ENCODE measurements around the gene SEC63.
"Not testable (repeated sequence)": the region's sequence is repeated elsewhere in the genome, so short reads cannot be mapped to it uniquely, and the experiment has no call there.

SEC63 gene

GRCh38 chr6:107870381-107870780 lies 87.6 kb downstream of the SEC63 start:
- Histone ChIP-seq H3K4me1 (ENCODE audit: insufficient read depth, low read length) (peaks cover 3% of the 10 kb centered on the region; the same call in 1 of the 2 replicates), H3K9me3 (ENCODE audit: control insufficient read depth, insufficient read depth, low read length) (no peaks in the 10 kb centered on the region), H3K9ac (ENCODE audit: low read depth, low read length) (no peak overlapping the region), H3K36me3 (ENCODE audit: insufficient read depth, low read length) (peaks cover 3% of the 10 kb centered on the region; the same call in 1 of the 2 replicates)

- H3K36me3 ChIP-seq (ENCODE audit: insufficient read depth, low read length), result peaks cover 3% of the 10 kb centered on the region; the same call in 1 of the 2 replicates
- no peak overlapping the region for H3K9ac ChIP-seq (ENCODE audit: low read depth, low read length)
- H3K4me1 ChIP-seq (ENCODE audit: insufficient read depth, low read length), result peaks cover 3% of the 10 kb centered on the region; the same call in 1 of the 2 replicates
- no peaks in the 10 kb centered on the region for H3K9me3 ChIP-seq (ENCODE audit: control insufficient read depth, insufficient read depth, low read length)
Measured at GRCh38 chr6:107869871-107870270, 88.1 kb downstream of the SEC63 start.

- peaks cover 3% of the 10 kb centered on the region; the same call in 1 of the 2 replicates for H3K36me3 ChIP-seq (ENCODE audit: insufficient read depth, low read length)
- H3K4me1 ChIP-seq (ENCODE audit: insufficient read depth, low read length), result peaks cover 9% of the 10 kb centered on the region
- no peak overlapping the region for H3K9ac ChIP-seq (ENCODE audit: low read depth, low read length)
- H3K9me3 ChIP-seq (ENCODE audit: control insufficient read depth, insufficient read depth, low read length), result no peaks in the 10 kb centered on the region
Measured at GRCh38 chr6:107868867-107869611, 89.0 kb downstream of the SEC63 start.

GRCh38 chr6:107867302-107867615 lies 90.7 kb downstream of the SEC63 start:
- H3K9ac ChIP-seq (ENCODE audit: low read depth, low read length), result no peak overlapping the region
- no peaks in the 10 kb centered on the region for H3K9me3 ChIP-seq (ENCODE audit: control insufficient read depth, insufficient read depth, low read length)
- peaks cover 11% of the 10 kb centered on the region for H3K4me1 ChIP-seq (ENCODE audit: insufficient read depth, low read length)
- H3K36me3 ChIP-seq (ENCODE audit: insufficient read depth, low read length), result peaks cover 3% of the 10 kb centered on the region; the same call in 1 of the 2 replicates

GRCh38 chr6:107866606-107867301 lies 91.3 kb downstream of the SEC63 start:
- H3K9ac ChIP-seq (ENCODE audit: low read depth, low read length), result no peak overlapping the region
- H3K36me3 ChIP-seq (ENCODE audit: insufficient read depth, low read length), result peaks cover 3% of the 10 kb centered on the region; the same call in 1 of the 2 replicates
- peaks cover 13% of the 10 kb centered on the region for H3K4me1 ChIP-seq (ENCODE audit: insufficient read depth, low read length)
- no peaks in the 10 kb centered on the region for H3K9me3 ChIP-seq (ENCODE audit: control insufficient read depth, insufficient read depth, low read length)

- Histone ChIP-seq H3K9me3 (ENCODE audit: control insufficient read depth, insufficient read depth, low read length) (no peaks in the 10 kb centered on the region), H3K9ac (ENCODE audit: low read depth, low read length) (no peak overlapping the region), H3K36me3 (ENCODE audit: insufficient read depth, low read length) (peaks cover 3% of the 10 kb centered on the region; the same call in 1 of the 2 replicates), H3K4me1 (ENCODE audit: insufficient read depth, low read length) (peaks cover 13% of the 10 kb centered on the region)
Measured at GRCh38 chr6:107864226-107865127, 93.5 kb downstream of the SEC63 start.

GRCh38 chr6:107862383-107862782 lies 95.6 kb downstream of the SEC63 start:
- Histone ChIP-seq H3K9me3 (ENCODE audit: control insufficient read depth, insufficient read depth, low read length) (no peaks in the 10 kb centered on the region), H3K4me1 (ENCODE audit: insufficient read depth, low read length) (peaks cover 13% of the 10 kb centered on the region), H3K36me3 (ENCODE audit: insufficient read depth, low read length) (peaks cover 3% of the 10 kb centered on the region; the same call in 1 of the 2 replicates), H3K9ac (ENCODE audit: low read depth, low read length) (no peak overlapping the region)

- not testable (repeated sequence) for H3K9me3 ChIP-seq (ENCODE audit: control insufficient read depth, insufficient read depth, low read length); H3K4me1 ChIP-seq (ENCODE audit: insufficient read depth, low read length); H3K9ac ChIP-seq (ENCODE audit: low read depth, low read length); H3K36me3 ChIP-seq (ENCODE audit: insufficient read depth, low read length)
Measured at GRCh38 chr6:107860963-107861362, 97.0 kb downstream of the SEC63 start.

- H3K36me3 ChIP-seq (ENCODE audit: insufficient read depth, low read length); H3K4me1 ChIP-seq (ENCODE audit: insufficient read depth, low read length); H3K9me3 ChIP-seq (ENCODE audit: control insufficient read depth, insufficient read depth, low read length): not testable (repeated sequence)
- peak overlapping the region; percentile 44 for H3K9ac ChIP-seq (ENCODE audit: low read depth, low read length)
Measured at GRCh38 chr6:107860144-107860543, 97.9 kb downstream of the SEC63 start.

- H3K4me1 ChIP-seq (ENCODE audit: insufficient read depth, low read length), result no peaks in the 10 kb centered on the region
- no peak overlapping the region for H3K9ac ChIP-seq (ENCODE audit: low read depth, low read length)
- no peaks in the 10 kb centered on the region for H3K9me3 ChIP-seq (ENCODE audit: control insufficient read depth, insufficient read depth, low read length)
- H3K36me3 ChIP-seq (ENCODE audit: insufficient read depth, low read length), result no peaks in the 10 kb centered on the region
Measured at GRCh38 chr6:107853230-107853629, 104.8 kb downstream of the SEC63 start.

GRCh38 chr6:107849325-107849724 lies 108.7 kb downstream of the SEC63 start:
- Histone ChIP-seq H3K36me3 (ENCODE audit: insufficient read depth, low read length) (no peaks in the 10 kb centered on the region), H3K9ac (ENCODE audit: low read depth, low read length) (no peak overlapping the region), H3K9me3 (ENCODE audit: control insufficient read depth, insufficient read depth, low read length) (no peaks in the 10 kb centered on the region), H3K4me1 (ENCODE audit: insufficient read depth, low read length) (no peaks in the 10 kb centered on the region)

GRCh38 chr6:107847844-107848802 lies 109.9 kb downstream of the SEC63 start:
- H3K4me1 ChIP-seq (ENCODE audit: insufficient read depth, low read length), result no peaks in the 10 kb centered on the region
- peak overlapping the region; percentile 90 for H3K9ac ChIP-seq (ENCODE audit: low read depth, low read length)
- H3K36me3 ChIP-seq (ENCODE audit: insufficient read depth, low read length), result no peaks in the 10 kb centered on the region
- H3K9me3 ChIP-seq (ENCODE audit: control insufficient read depth, insufficient read depth, low read length), result no peaks in the 10 kb centered on the region

GRCh38 chr6:107846262-107846795 lies 111.7 kb downstream of the SEC63 start:
- Histone ChIP-seq H3K9me3 (ENCODE audit: control insufficient read depth, insufficient read depth, low read length) (no peaks in the 10 kb centered on the region), H3K4me1 (ENCODE audit: insufficient read depth, low read length) (no peaks in the 10 kb centered on the region), H3K36me3 (ENCODE audit: insufficient read depth, low read length) (no peaks in the 10 kb centered on the region), H3K9ac (ENCODE audit: low read depth, low read length) (no peak overlapping the region)
